SK-N-SH (cell line): Measurements from ENCODE around the gene MEF2A. TPM values are rescaled to one million over a fixed set of nuclear protein-coding genes. Genes with fewer than 3 reads are reported as not detected.

Experiments used
- CTCF ChIA-PET: fragments of 300-600, 350-600 bp; formaldehyde crosslinking; extraction: SDS; loops from one replicate; lab custom pipeline; 2021; lab: Yijun Ruan, JAX
- POLR2A ChIA-PET: fragments of 350-600 bp; sonication (Branson Sonifier 250); formaldehyde crosslinking; extraction: SDS; loops from one replicate; lab custom pipeline; 2020; ENCODE audit warnings: antibody characterized with exemption, inconsistent platforms; lab: Yijun Ruan, JAX
- DNase-seq: peaks from one replicate; pipeline ENCODE4 v3.0.0; 2012
- H2AFZ ChIP-seq: fragments of 200-600 bp; sonication (generic); 2 replicates; pipeline ENCODE4 v1.8.1; 2016; ENCODE audit warnings: antibody characterized with exemption, mild to moderate bottlenecking, low read depth
- H3F3A ChIP-seq: fragments of 200-600 bp; sonication (generic); replicated peaks from 2 replicates; pipeline ENCODE3; 2016; ENCODE audit warnings: antibody characterized with exemption, mild to moderate bottlenecking; ENCODE audit not compliant: insufficient read depth
- H3K27ac ChIP-seq, 2 experiments: fragments of 200-500 bp in 1 of 2; fragments of 200-600 bp in 1 of 2; sonication (Bioruptor generic) in 1 of 2; sonication (generic), shearing (Covaris generic) in 1 of 2; 2 replicates each; pipeline versions ENCODE4 v1.5.1 to v1.6.1; 2014 to 2016; ENCODE audit warnings: low read depth in 2 of 2, inconsistent platforms in 1 of 2, low read length in 1 of 2, mild to moderate bottlenecking in 1 of 2, mixed read lengths in 1 of 2
- H3K27me3 ChIP-seq: fragments of 200-600 bp; sonication (generic), shearing (Covaris generic); 2 replicates; pipeline ENCODE4 v1.6.1; 2016; ENCODE audit warnings: mixed run types; ENCODE audit not compliant: insufficient read depth
- H3K36me3 ChIP-seq, 2 experiments: fragments of 200-500 bp in 1 of 2; fragments of 200-600 bp in 1 of 2; sonication (Bioruptor generic) in 1 of 2; sonication (generic) in 1 of 2; replicated peaks in 1 of 2; 2 replicates each; pipeline versions ENCODE3 to v1.5.1; 2014 to 2016; ENCODE audit warnings: low read length in 1 of 2, mild to moderate bottlenecking in 1 of 2; ENCODE audit not compliant: insufficient read depth in 2 of 2, control insufficient read depth in 1 of 2
- H3K4me1 ChIP-seq, 2 experiments: fragments of 200-500 bp in 1 of 2; fragments of 200-600 bp in 1 of 2; sonication (Bioruptor generic) in 1 of 2; sonication (generic), shearing (Covaris generic) in 1 of 2; 2 replicates each; pipeline versions ENCODE4 v1.5.1 to v1.6.1; 2014 to 2016; ENCODE audit warnings: low read depth in 1 of 2, low read length in 1 of 2, mixed run types in 1 of 2; ENCODE audit not compliant: insufficient read depth in 2 of 2, control insufficient read depth in 1 of 2
- H3K4me2 ChIP-seq: fragments of 200-600 bp; sonication (generic), shearing (Covaris generic); 2 replicates; pipeline ENCODE4 v1.6.1; 2017; ENCODE audit warnings: mixed run types
- H3K4me3 ChIP-seq, 2 experiments: fragments of 200-500 bp in 1 of 2; fragments of 200-600 bp in 1 of 2; sonication (Bioruptor generic) in 1 of 2; sonication (generic), shearing (Covaris generic) in 1 of 2; 2 replicates each; pipeline versions ENCODE4 v1.5.1 to v1.8.1; 2014 to 2016; ENCODE audit warnings: low read depth in 2 of 2, inconsistent platforms in 1 of 2, low read length in 1 of 2, mild to moderate bottlenecking in 1 of 2, mixed read lengths in 1 of 2, moderate library complexity in 1 of 2
- H3K79me2 ChIP-seq: fragments of 200-600 bp; sonication (generic); 2 replicates; pipeline ENCODE4 v1.8.1; 2017; ENCODE audit warnings: mild to moderate bottlenecking; ENCODE audit not compliant: insufficient read depth
- H3K9ac ChIP-seq: fragments of 200-600 bp; sonication (generic); 2 replicates; pipeline ENCODE4 v1.6.1; 2017; ENCODE audit warnings: mixed run types
- H3K9me2 ChIP-seq: fragments of 200-600 bp; sonication (generic); 2 replicates; pipeline ENCODE4 v1.6.1; 2017; ENCODE audit warnings: mixed run types
- H3K9me3 ChIP-seq: fragments of 200-600 bp; sonication (generic); 2 replicates; pipeline ENCODE4 v1.6.1; 2017; ENCODE audit warnings: mixed run types, mild to moderate bottlenecking, moderate library complexity
- H4K20me1 ChIP-seq: fragments of 200-600 bp; sonication (generic); 2 replicates; pipeline ENCODE4 v1.6.1; 2017; ENCODE audit warnings: mild to moderate bottlenecking, mixed run types; ENCODE audit not compliant: insufficient read depth
- ELF1 ChIP-seq: IDR thresholded peaks from 2 replicates; pipeline ENCODE4 v1.4.0; 2012
- FOXM1 ChIP-seq: IDR thresholded peaks from 2 replicates; pipeline ENCODE4 v1.4.0; 2012; ENCODE audit warnings: low read depth, mild to moderate bottlenecking
- GATA2 ChIP-seq: sonication (generic); formaldehyde crosslinking; IDR thresholded peaks from 2 replicates; pipeline ENCODE4 v1.5.0; 2020; ENCODE audit warnings: mild to moderate bottlenecking, missing genetic modification reagents
- MEF2A ChIP-seq: IDR thresholded peaks from 2 replicates; pipeline ENCODE4 v1.4.0; 2012; ENCODE audit warnings: low read depth, borderline replicate concordance
- NFIC ChIP-seq: IDR thresholded peaks from 2 replicates; pipeline ENCODE4 v1.4.0; 2012; ENCODE audit warnings: borderline replicate concordance
- NRF1 ChIP-seq: IDR thresholded peaks from 2 replicates; pipeline ENCODE4 v1.6.1; 2012; ENCODE audit warnings: low read depth, mild to moderate bottlenecking, low read length
- RAD21 ChIP-seq: IDR thresholded peaks from 2 replicates; pipeline ENCODE4 v1.6.1; 2012; ENCODE audit warnings: mild to moderate bottlenecking, low read length
- SIN3A ChIP-seq: IDR thresholded peaks from 2 replicates; pipeline ENCODE4 v1.6.1; 2012; ENCODE audit warnings: low read depth, mild to moderate bottlenecking, low read length, moderate library complexity, borderline replicate concordance
- SMC3 ChIP-seq: IDR thresholded peaks from 2 replicates; pipeline ENCODE4 v1.6.1; 2012; ENCODE audit warnings: low read depth, low read length, improper control_type of control experiment
- TAF1 ChIP-seq: IDR thresholded peaks from 2 replicates; pipeline ENCODE4 v1.6.1; 2012; ENCODE audit warnings: low read depth, mild to moderate bottlenecking, low read length, moderate library complexity, borderline replicate concordance
- TCF12 ChIP-seq: IDR thresholded peaks from 2 replicates; pipeline ENCODE4 v1.4.0; 2012
- USF1 ChIP-seq: IDR thresholded peaks from 2 replicates; pipeline ENCODE4 v1.4.0; 2012; ENCODE audit warnings: low read depth, borderline replicate concordance
- YY1 ChIP-seq: IDR thresholded peaks from 2 replicates; pipeline ENCODE4 v1.4.0; 2012; ENCODE audit warnings: low read depth, mild to moderate bottlenecking
- WGBS: methylation state at CpG from one replicate; pipeline ENCODE4 v1.1.6; 2017; ENCODE audit warnings: low lambda C conversion rate; 5-methylcytosine and 5-hydroxymethylcytosine counted together
- polyA plus RNA-seq, 3 experiments: library from polyadenylated mRNA; depleted of rRNA; stranded (reverse); fragments of >200 nt; gene quantifications; 2 replicates each; pipeline ENCODE4 v1.2.3, GENCODE V29; 2012
- TF ChIP-seq, protein P1 (sequence below): IDR thresholded peaks from 2 replicates; pipeline ENCODE4 v1.4.0; 2012; ENCODE audit warnings: low read depth
- TF ChIP-seq, protein P2 (sequence below): IDR thresholded peaks from 2 replicates; pipeline ENCODE4; 2012
- TF ChIP-seq, protein P3 (sequence below): IDR thresholded peaks from 2 replicates; pipeline ENCODE4 v1.6.1; 2012; ENCODE audit warnings: mild to moderate bottlenecking, low read depth, low read length, moderate library complexity

MEF2A gene
- polyA plus RNA-seq, 1 of the 3 experiments (the other 2 are of a cell fraction), result 20.9 TPM

GRCh38 chr15:99734575-99734974, 168.8 kb downstream of the MEF2A start:
- CTCF ChIA-PET, result interaction anchor here (2.9 to 4.4 kb wide), 2 partner anchors 20 to 31 kb away, joined by 10 to 28 read pairs; no protein-coding TSS in a partner anchor
- H3K79me2 ChIP-seq, result no peaks in the 10 kb centered on the region
- H3K27ac ChIP-seq, result no peak overlapping the region
- no peak for TF ChIP-seq NFIC
- no peak for TF ChIP-seq SIN3A
- TF ChIP-seq ELF1, result no peak
- no peak for TF ChIP-seq USF1
- TF ChIP-seq NRF1, result no peak
- no peak for TF ChIP-seq SMC3
- no peak for TF ChIP-seq GATA2 (CRISPR knock-in tag)
- TF ChIP-seq YY1, result no peak
- TF ChIP-seq TAF1, result no peak
- no peak for TF ChIP-seq FOXM1
- TF ChIP-seq RAD21, result no peak
- TF ChIP-seq, protein P1, sequence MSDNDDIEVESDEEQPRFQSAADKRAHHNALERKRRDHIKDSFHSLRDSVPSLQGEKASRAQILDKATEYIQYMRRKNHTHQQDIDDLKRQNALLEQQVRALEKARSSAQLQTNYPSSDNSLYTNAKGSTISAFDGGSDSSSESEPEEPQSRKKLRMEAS, result no peak
- TF ChIP-seq MEF2A, result no peak
- TF ChIP-seq, protein P2, sequence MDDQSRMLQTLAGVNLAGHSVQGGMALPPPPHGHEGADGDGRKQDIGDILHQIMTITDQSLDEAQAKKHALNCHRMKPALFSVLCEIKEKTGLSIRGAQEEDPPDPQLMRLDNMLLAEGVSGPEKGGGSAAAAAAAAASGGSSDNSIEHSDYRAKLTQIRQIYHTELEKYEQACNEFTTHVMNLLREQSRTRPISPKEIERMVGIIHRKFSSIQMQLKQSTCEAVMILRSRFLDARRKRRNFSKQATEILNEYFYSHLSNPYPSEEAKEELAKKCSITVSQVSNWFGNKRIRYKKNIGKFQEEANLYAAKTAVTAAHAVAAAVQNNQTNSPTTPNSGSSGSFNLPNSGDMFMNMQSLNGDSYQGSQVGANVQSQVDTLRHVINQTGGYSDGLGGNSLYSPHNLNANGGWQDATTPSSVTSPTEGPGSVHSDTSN, result no peak
- H3K9me2 ChIP-seq, result no peaks in the 10 kb centered on the region
- H3K9ac ChIP-seq, result no peak overlapping the region
- no peaks in the 10 kb centered on the region for H3F3A ChIP-seq
- H3K27me3 ChIP-seq, result no peaks in the 10 kb centered on the region
- no peaks in the 10 kb centered on the region for H3K9me3 ChIP-seq
- H2AFZ ChIP-seq, result no peak overlapping the region; the same call in 1 of the 2 replicates
- H3K4me2 ChIP-seq, result no peak overlapping the region
- no peak overlapping the region for H3K4me3 ChIP-seq
- POLR2A ChIA-PET, result no interaction called here
- no peaks in the 10 kb centered on the region for H3K36me3 ChIP-seq
- H3K4me1 ChIP-seq, result peaks cover 0 to 10% of the 10 kb centered on the region in 2 experiments; a peak in 1 of 4 replicates
- 100% methylated on average over 1 of the region's 1 CpG for whole genome bisulfite sequencing
- H4K20me1 ChIP-seq, result no peaks in the 10 kb centered on the region
- no peak for DNase-seq

DNA sequence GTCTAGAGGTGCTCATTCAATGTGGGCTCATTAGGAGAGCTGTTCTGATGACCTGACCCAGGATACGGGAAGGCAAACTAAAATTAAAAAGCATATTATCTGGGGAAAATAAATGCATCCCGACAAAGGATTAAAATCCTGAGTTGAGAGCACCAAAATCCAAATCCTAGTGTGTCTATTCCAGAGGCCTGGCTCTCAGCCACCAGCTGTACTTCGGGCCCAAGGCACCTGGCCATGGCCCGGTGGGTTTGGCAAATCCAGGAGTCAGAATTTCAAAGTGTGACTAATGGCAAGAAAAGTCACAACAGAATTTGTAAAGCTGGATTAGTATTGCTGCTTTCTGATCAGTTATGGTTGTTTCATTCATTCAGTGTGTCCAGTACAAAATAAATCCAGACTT, 170.1 kb downstream of the MEF2A start:
- no peak overlapping the region for H3K9ac ChIP-seq
- H3K27ac ChIP-seq, result no peak overlapping the region
- H3K4me3 ChIP-seq, result no peak overlapping the region
- no peaks in the 10 kb centered on the region for H3K36me3 ChIP-seq
- DNase-seq, result no peak
- CTCF ChIA-PET, result no interaction called here
- H3K79me2 ChIP-seq, result no peaks in the 10 kb centered on the region
- POLR2A ChIA-PET, result no interaction called here
- H2AFZ ChIP-seq, result no peak overlapping the region
- peaks cover 0 to 8% of the 10 kb centered on the region in 2 experiments; a peak in 1 of 4 replicates for H3K4me1 ChIP-seq
- H3F3A ChIP-seq, result no peaks in the 10 kb centered on the region
- TF ChIP-seq, protein P1, result no peak
- TF ChIP-seq, protein P3, sequence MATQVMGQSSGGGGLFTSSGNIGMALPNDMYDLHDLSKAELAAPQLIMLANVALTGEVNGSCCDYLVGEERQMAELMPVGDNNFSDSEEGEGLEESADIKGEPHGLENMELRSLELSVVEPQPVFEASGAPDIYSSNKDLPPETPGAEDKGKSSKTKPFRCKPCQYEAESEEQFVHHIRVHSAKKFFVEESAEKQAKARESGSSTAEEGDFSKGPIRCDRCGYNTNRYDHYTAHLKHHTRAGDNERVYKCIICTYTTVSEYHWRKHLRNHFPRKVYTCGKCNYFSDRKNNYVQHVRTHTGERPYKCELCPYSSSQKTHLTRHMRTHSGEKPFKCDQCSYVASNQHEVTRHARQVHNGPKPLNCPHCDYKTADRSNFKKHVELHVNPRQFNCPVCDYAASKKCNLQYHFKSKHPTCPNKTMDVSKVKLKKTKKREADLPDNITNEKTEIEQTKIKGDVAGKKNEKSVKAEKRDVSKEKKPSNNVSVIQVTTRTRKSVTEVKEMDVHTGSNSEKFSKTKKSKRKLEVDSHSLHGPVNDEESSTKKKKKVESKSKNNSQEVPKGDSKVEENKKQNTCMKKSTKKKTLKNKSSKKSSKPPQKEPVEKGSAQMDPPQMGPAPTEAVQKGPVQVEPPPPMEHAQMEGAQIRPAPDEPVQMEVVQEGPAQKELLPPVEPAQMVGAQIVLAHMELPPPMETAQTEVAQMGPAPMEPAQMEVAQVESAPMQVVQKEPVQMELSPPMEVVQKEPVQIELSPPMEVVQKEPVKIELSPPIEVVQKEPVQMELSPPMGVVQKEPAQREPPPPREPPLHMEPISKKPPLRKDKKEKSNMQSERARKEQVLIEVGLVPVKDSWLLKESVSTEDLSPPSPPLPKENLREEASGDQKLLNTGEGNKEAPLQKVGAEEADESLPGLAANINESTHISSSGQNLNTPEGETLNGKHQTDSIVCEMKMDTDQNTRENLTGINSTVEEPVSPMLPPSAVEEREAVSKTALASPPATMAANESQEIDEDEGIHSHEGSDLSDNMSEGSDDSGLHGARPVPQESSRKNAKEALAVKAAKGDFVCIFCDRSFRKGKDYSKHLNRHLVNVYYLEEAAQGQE, result no peak
- no peak for TF ChIP-seq TCF12
- no peaks in the 10 kb centered on the region for H4K20me1 ChIP-seq
- H3K4me2 ChIP-seq, result no peak overlapping the region
- 78% methylated on average over 4 of the region's 4 CpGs for WGBS
- no peaks in the 10 kb centered on the region for H3K27me3 ChIP-seq
- H3K9me3 ChIP-seq, result no peaks in the 10 kb centered on the region
- no peaks in the 10 kb centered on the region for H3K9me2 ChIP-seq
